ENCODE results near the gene CRY1.
"Not testable (repeated sequence)": the region's sequence is repeated elsewhere in the genome, so short reads cannot be mapped to it uniquely, and the experiment has no call there.

CRY1 gene

DNA sequence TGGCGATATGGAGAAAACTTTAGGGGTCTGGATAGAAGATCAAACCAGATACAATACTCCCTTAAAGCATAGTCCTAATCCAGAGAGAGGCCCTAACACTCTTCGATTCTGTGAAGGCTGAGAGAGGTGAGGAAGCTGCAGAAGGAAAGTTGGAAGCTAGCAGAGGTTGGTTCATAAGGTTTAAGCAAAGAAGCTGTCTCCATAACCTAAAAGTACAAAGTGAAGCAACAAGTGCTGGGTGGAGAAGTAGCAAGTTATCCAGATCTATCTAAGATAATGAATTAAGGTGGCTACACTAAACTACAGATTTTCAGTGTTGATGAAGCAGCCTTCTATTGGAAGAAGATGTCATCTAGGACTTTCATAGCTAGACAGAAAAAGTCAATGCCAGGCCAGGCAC, 81.8 kb downstream of the CRY1 start:
- no peak for DNase-seq

DNA sequence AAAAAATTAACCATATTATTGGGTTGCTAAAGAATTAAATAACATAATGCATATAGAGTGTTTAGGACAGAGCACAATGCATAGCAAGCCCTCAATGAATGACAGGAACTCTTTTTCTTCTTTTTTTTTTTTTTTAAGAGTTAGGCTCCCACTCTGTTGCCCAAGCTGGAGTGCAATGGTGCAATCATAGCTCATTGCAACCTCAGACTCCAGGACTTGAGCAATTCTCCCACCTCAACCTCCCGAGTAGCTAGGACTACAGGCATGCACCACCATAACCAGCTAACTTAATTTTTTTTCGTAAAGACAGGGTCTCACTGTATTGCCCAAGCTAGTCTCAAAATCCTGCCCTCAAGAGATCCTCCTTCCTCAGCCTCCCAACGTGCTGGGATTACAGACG, 85.9 kb downstream of the CRY1 start:
- no peak for DNase-seq

GRCh38 chr12:107002665-107003064, 90.7 kb downstream of the CRY1 start:
- DNase-seq = not testable (repeated sequence)

- no peak for DNase-seq
These were observed 93.9 kb downstream of the CRY1 start for GRCh38 chr12:106999446-106999845.

DNA sequence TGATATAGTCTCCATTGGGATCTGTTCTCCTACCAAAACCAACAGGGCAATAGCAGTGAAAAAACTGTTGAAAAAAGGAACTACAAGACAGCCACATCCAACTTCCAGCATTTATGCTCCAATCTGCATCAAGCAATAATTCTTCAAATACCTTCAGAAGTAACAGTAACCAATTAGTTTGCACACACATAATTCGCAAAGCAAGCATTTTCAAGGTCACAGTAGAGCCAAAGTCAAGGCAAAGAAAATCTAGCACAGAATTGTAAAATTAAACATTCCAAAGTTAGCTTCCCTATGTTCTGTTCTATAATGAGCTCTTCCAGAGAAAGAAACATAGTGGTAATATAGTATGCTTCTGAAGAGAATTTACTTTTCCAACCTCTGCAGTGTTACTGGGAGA, 95.4 kb downstream of the CRY1 start:
- no peak for DNase-seq

GRCh38 chr12:106996102-106996501, 97.2 kb downstream of the CRY1 start:
- DNase-seq = not testable (repeated sequence)

- DNase-seq = no peak
These were observed 98.6 kb downstream of the CRY1 start for GRCh38 chr12:106994579-106995220.

GRCh38 chr12:106987846-106988245, 105.5 kb downstream of the CRY1 start:
- peak in 1 of 56 donors; percentile 4 for DNase-seq

DNA sequence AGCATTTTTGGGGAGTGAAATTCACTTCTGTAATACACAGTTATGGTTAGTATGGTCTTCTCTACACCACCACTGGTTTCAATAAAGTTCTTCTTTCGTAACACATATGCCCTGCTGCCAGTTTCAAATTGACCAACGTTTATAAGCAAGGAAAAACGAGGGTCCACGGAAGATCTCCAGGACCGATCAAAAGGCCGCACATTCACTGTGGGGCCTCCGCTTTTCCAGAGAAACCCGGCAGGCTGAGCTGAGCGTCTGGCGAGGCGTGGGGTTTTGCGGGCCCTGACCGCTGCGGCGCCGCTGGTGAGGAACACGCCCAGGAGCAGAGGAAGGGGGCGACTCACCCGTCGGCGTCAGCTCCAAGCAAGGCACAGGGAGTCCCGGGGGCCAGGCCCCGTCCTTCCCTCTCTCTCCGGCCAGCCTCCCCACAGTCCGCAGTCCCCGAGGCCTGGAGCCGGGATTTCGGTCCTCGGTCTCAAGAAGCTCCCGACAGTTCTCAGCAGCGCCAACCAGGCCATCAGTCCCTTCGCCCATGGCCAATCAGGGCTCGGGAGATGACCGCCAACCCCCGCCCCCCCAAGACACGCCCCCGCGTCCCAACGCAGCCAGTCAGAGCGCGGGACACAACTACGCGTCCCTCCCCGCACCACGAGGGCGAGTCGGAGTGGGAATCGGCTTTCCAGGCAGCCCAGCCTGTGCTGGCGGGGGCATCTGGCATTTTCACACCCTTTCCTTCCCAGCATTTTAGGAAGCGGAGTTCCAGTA, 106.5 kb downstream of the CRY1 start, which contains the start of gene MTERF2:
Gene MTERF2, minus strand, starts transcription at position 522 of the 765 bp plus-strand sequence. CDS start 8,432 bp downstream, outside the sequence.
- DNase-seq = peak; percentile 67 to 97 (median 93)

DNA sequence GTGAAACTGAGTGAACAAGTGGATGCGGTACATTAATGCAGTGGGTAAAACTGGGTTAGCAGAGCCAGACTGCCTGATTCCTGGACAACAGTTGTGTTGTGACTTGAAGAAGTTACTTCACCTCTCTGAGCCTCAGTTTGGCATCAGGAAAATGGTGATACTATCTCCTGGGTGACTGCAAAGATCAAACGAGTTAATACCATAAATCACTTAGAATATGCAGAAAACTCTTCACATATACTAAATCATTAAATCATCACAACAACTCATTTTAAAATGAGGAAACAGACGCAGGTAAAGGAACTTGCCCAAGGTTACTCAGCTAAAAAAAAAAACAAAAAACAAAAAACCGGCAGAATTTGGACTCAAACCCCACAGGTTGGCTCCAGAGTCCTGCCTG, 107.2 kb downstream of the CRY1 start:
- no peak for DNase-seq

DNA sequence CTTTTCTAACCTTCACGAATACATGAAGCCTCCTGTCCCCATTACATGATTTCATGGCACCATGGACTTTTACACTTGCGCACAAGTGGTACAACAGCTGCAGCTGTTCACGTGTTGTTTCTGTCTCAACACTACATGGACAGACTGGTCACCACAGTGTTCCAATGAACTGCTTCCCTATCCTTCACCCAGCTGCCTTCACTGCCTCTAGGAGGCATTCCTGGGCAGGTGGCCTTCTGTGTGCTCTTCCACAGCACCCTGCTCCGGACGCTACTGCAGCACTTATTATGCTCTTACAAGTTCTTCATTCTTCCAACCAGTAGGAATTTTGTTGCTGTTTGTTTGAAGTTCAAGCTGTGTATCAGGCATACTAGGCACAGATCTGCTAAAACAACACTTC, 107.9 kb downstream of the CRY1 start:
- DNase-seq = no peak

GRCh38 chr12:106984588-106985137, 108.7 kb downstream of the CRY1 start:
- no peak for DNase-seq

DNA sequence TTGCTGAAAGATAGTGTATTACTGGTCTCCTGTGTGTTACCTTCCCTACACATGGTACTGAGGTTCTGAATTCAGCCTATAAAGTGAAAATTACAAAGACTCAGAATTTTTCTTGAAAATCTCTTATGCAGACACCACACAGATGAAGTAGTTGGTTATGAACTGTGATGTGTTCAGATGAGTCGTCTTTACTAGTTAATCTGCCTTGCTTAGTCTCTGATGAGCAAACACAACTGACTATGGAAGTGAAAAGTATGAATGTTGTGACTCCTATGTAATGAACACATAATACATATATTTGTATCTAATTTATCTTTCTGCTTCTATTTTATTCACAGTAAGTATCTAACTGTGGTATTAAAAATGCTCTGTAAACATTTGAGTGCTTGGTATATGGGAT, 111.1 kb downstream of the CRY1 start:
- DNase-seq = no peak

- DNase-seq = no peak
These were observed 111.6 kb downstream of the CRY1 start for GRCh38 chr12:106981788-106982187.

DNA sequence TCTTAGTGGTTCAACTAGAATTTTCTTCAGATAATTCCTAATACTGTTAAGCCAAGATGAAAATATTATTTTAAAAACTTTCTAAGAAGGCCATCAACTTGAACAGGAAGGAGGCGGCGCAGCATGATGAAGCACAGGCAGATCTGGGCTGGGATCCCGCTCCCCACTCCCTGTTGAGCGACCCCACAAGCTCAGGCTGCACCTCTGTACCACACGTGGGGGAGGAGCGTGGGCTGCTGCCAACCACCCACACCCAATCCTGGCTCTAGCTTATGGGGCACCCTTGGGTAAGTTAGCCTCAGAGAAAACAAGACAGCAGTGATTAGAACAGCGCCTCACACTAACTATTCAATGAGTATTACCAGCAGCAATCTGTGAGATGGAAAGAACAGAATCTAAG, 112.4 kb downstream of the CRY1 start:
- no peak for DNase-seq

DNA sequence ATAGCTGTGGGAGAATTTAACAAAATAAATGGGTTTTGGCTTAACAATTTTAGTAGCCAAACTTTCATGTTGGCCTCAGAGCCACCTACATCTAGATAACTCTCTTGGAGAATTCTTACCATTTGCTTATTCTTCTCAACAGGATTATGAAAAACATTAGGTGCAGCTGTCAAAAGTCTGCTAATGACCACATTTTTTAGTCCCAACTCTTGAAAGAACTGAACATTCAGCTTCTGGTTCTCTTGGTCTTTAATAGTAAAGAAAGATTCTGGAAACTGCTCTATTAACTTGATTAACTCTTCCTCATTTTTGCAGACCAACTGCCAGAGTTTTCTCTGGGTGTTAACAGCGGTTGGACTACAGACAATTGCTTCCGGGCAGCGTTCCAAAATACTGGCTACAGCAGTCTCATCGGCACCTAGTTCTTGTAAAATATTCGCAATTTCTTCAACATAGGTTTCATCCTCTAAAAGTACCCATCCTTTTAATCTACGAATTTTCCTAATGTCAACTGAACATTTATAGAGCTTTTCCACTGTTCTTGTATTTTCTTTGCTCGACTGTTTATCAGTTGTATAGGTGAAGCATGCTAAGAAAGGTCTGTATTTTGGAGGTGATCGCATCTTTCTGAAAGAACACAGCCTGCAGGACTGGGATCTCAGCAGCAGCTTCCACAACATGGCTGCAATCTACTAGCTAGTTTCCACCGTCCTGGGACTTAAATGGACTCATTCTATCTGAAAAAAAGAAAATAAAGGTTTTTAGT, 115.1 kb downstream of the CRY1 start:
- peak in 13 of 56 donors; percentile 6 to 67 (median 26) for DNase-seq

DNA sequence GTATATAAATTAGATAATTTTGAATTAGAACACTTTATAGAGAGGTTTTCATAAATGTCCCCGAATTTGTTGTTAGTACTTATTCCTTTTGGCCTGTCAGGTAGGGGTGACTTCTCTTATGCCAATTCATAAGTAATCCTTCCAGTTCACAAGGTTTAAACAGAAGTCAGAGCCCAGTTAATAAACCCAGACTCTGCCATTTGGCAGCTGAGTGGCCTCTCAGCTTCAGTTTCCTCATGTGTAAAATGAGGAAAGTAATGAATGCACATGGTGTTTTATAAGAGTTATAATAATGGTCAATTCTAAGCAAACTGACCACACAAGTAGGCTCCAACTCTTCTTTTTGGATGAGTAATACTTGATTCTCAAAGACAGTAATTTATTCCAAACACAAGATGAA, 116.7 kb downstream of the CRY1 start:
- DNase-seq = no peak

DNA sequence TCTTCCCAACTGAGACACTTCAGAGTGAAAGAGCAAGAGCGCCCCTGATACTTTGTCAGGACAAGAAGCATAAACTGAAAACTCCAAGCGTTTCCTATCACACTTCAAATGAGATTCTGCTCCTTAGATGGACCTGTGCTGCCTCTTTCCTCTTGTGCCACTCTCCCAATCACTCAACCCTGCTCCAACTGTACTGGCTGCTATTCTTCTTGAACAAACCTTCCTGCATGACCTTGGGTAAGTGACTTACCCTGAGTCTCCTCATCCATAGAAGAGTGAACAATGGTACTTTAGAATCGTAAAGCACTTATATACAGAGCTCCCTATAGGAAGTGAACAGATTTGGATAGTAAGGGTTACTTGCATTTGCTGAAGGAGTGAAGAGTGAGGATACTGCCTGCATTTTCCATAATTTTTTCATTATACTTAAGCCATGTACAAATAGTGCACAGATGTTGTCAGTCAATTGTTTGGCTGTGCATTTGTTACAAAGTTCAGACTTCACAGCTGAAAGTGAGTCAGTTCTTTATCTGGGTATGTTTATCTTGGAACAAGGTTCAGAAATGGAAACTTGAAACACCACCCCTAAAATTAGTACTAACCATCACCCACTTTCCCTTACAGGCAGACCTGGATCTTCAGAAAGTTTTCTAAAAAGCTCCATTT, 117.2 kb downstream of the CRY1 start:
- DNase-seq = no peak

DNA sequence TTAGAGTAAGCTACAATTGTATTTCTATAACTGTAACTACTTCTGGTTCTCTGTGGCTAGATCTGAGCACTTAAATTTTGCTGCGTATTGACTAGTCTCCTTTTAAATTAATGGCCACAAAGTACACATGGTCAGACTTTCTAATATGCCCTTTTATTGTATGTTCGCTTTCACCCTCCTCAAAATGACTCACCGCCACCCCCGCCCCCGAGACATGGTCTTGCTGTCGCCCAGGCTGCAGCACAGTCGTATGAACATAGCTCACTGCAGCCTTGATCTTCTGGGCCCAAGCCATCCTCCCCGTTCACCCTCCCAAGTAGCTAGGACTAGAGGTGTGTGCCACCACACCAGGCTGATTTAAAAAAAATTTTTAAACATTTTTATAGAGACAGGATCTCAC, 118.3 kb downstream of the CRY1 start:
- DNase-seq = no peak

DNA sequence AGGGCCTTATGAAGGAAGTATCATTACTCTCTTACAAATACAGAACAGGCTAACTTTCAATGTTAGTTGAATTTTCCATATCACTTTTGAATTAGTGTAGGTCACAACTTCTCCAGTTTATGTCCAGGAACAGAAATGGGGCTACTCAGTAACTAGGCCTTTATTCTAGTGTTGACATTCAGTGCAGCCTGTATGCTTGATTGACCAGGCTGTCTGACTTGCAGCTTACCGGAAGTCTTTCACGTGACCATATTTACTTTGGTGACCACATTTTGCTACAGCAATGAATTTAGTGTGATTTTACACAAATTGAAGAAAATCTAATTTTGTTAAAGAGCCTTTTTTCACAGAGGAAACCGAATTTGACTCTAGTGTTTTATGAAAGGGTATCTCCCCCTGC, 118.8 kb downstream of the CRY1 start:
- no peak for DNase-seq

GRCh38 chr12:106973545-106973944, 119.8 kb downstream of the CRY1 start:
- DNase-seq = no peak
